HepG2 (cell line): ENCODE data around the gene OR10H1. TPM values are rescaled to one million over a fixed set of nuclear protein-coding genes. Genes with fewer than 3 reads are reported as not detected.

Source experiments
- ELF1 ChIP-seq: sonication (generic); formaldehyde crosslinking; IDR thresholded peaks from 2 replicates; pipeline ENCODE4 v1.4.0; 2020; ENCODE audit warnings: missing genetic modification reagents
- GLI4 ChIP-seq: sonication (generic); formaldehyde crosslinking; IDR thresholded peaks from 2 replicates; pipeline ENCODE4 v1.5.1; 2020; ENCODE audit warnings: missing genetic modification reagents, mild to moderate bottlenecking, moderate library complexity, borderline replicate concordance
- HMG20B ChIP-seq: conservative IDR thresholded peaks from 2 replicates; pipeline ENCODE4 v1.6.1; 2016; ENCODE audit warnings: missing genetic modification reagents, missing compliant biosample characterization
- NFE2L1 ChIP-seq: sonication (generic); formaldehyde crosslinking; IDR thresholded peaks from 2 replicates; pipeline ENCODE4 v1.4.0; 2020; ENCODE audit warnings: missing genetic modification reagents, mild to moderate bottlenecking, borderline replicate concordance
- SRSF1 ChIP-seq: fragments of 200-400 bp; formaldehyde crosslinking; optimal IDR thresholded peaks from 2 replicates; pipeline ENCODE3; 2017; ENCODE audit warnings: mild to moderate bottlenecking, low read depth, low read length, moderate library complexity
- ZKSCAN8 ChIP-seq: IDR thresholded peaks from 2 replicates; pipeline ENCODE4 v1.6.1; 2016; ENCODE audit warnings: borderline replicate concordance, missing genetic modification reagents, missing compliant biosample characterization
- ZMAT3 ChIP-seq: sonication (generic); formaldehyde crosslinking; conservative IDR thresholded peaks from 2 replicates; pipeline ENCODE4 v1.7.0; 2021; ENCODE audit warnings: missing genetic modification reagents
- ZMYM4 ChIP-seq: sonication (generic); formaldehyde crosslinking; IDR thresholded peaks from 2 replicates; pipeline ENCODE4 v1.8.1; 2023; ENCODE audit warnings: mild to moderate bottlenecking, missing genetic modification reagents
- ZNF646 ChIP-seq: sonication (generic); formaldehyde crosslinking; IDR thresholded peaks from 2 replicates; pipeline ENCODE4 v1.9.0; 2021; ENCODE audit warnings: mild to moderate bottlenecking, missing genetic modification reagents
- polyA plus RNA-seq, 8 experiments: library from polyadenylated mRNA; depleted of rRNA in 3 of 8; stranded (reverse) in 7 of 8; unstranded in 1 of 8; fragments of >200 nt; fragmentation: Illumina TruSeq in 4 of 8; extraction: Trizol in 4 of 8; gene quantifications; 2 replicates each; pipeline versions ENCODE4 v1.2.1 to v1.2.3, GENCODE V29; 2011 to 2016; ENCODE audit warnings: low read depth in 4 of 8, missing spikeins in 1 of 8, mixed read lengths in 1 of 8; ENCODE audit not compliant: insufficient read depth in 1 of 8
- total RNA-seq, 5 experiments: library from RNA; depleted of rRNA; stranded (reverse); fragments of >200 nt; fragmentation: Illumina TruSeq; extraction: Trizol; gene quantifications; 2 replicates each; pipeline ENCODE4 v1.2.3, GENCODE V29; 2016; ENCODE audit warnings: low read depth in 1 of 5
- TF ChIP-seq, protein P1 (sequence below): sonication (generic); formaldehyde crosslinking; IDR thresholded peaks from 2 replicates; pipeline ENCODE4 v1.4.0; 2020; ENCODE audit warnings: missing genetic modification reagents
- TF ChIP-seq, protein P2 (sequence below): sonication (generic); formaldehyde crosslinking; IDR thresholded peaks from 2 replicates; pipeline ENCODE4 v1.5.0; 2020; ENCODE audit warnings: missing genetic modification reagents

Gene OR10H1
- total and polyA plus RNA-seq, 2 of the 13 experiments (the other 11 are each of a cell fraction or from before 2014, with no cell fraction given): not detected

DNA sequence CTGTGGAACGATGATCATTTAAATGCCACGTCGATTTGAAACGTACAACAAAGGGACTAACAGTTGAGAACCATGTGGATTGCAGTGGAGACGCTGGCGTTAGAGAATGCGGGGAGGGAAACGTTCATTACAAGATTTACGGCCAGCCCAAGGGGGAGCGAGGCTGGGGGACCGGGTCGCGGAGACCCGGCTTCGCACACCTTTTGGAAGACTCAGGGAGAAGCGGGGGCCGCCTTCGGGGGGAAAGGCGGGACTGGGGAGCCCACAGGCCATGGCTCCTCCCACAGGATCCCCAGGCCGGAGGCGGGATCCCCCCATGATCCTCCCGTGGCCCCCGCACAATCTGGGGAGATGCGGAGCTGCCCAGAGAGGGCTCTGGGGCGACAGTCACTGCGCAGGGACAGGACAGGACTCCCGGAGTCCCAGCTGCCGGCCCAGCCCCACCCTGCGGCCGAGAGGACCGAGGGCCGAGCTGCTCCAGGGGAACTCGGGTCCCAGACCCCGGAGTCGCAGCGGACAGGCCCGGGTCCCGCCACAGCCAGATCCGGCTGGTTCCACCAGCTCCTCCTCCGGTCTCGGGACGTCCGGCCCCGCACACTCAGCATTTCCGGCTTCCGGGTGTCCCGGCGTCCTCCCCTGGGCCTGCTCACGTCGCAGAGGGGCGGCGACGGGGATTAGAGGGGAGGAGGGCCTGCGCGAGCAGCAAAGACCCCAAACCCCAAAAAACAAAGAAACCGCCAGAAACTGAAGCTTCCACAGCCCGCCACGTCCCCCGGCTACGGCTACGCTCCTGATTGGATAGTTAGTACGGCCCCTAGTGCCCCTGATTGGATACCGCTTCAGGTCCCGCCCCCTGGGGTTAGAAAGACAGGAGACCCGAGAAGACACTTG, 21.1 kb upstream of the OR10H1 start (continued):
- TF ChIP-seq, protein P1, sequence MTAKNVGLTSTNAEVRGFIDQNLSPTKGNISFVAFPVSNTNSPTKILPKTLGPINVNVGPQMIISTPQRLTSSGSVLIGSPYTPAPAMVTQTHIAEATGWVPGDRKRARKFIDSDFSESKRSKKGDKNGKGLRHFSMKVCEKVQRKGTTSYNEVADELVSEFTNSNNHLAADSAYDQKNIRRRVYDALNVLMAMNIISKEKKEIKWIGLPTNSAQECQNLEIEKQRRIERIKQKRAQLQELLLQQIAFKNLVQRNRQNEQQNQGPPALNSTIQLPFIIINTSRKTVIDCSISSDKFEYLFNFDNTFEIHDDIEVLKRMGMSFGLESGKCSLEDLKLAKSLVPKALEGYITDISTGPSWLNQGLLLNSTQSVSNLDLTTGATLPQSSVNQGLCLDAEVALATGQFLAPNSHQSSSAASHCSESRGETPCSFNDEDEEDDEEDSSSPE: peak; percentile 67
- TF ChIP-seq ZNF646 (CRISPR knock-in tag) (peak; percentile 25; the same call in 1 of the 2 replicates), ZMAT3 (CRISPR knock-in tag) (0 out of 2 replicates have a peak, but pooled peaks have one; percentile 7), ELF1 (peak; percentile 93), GLI4 (CRISPR knock-in tag) (peak; percentile 61; the same call in 1 of the 2 replicates), ZMYM4 (CRISPR knock-in tag) (peak; percentile 75), NFE2L1 (CRISPR knock-in tag) (no peak), HMG20B (CRISPR knock-in tag) (no peak), ZKSCAN8 (CRISPR knock-in tag) (no peak), SRSF1 (peak; percentile 92)
- TF ChIP-seq, protein P2, sequence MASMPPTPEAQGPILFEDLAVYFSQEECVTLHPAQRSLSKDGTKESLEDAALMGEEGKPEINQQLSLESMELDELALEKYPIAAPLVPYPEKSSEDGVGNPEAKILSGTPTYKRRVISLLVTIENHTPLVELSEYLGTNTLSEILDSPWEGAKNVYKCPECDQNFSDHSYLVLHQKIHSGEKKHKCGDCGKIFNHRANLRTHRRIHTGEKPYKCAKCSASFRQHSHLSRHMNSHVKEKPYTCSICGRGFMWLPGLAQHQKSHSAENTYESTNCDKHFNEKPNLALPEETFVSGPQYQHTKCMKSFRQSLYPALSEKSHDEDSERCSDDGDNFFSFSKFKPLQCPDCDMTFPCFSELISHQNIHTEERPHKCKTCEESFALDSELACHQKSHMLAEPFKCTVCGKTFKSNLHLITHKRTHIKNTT: no peak
